Measurements from ENCODE around the gene MTA1. TPM values are rescaled to one million over a fixed set of nuclear protein-coding genes. Genes with fewer than 3 reads are reported as not detected.

MTA1 gene
- total RNA-seq, 1 donor from 2014 or later = 172 TPM

DNA sequence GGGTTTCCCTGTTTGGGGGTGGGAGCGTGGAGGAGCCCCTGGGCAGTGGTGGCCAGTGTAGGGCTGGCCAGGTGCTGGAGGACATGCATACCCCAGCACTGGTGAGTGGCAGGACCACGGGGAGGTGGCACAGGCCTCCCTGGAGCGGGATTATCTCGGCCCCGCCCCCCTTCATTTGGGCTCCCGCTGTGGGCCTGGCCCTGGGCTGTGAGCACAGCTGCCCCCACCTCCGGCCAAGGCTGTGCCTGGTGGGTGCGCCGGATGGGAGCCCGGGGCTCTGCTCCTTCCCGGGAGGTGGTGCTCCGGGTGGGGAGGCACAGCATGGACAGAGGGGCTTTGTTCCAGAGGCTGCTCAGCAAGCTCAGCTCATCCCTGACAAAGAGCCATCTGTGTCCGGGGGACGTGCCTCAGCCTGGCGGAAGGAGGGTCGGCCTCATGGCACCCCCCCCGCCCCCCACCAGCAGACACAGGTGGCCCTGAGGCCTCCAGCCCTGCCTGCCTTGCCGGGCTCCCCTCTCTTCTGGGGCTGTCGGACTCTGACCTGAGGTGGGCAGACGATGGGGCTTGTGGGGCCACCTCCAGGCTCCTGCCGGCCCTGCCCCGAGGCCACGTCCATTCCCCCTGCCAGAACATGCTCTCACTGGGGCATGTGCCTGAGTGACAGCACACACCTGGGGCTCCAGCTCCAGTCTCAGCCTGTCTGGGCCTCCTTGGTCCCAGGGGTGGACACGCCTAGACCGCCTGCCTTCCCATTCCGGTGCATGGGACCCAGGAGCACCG, 79.8 kb downstream of the MTA1 start:
- Mint-ChIP-seq H3K27me3 (ENCODE audit: low read depth) (no peaks in the 10 kb centered on the region), H3K4me3 (ENCODE audit: low read depth) (no peak overlapping the region), H3K9me3 (no peaks in the 10 kb centered on the region), H3K4me1 (ENCODE audit: low read depth) (no peaks in the 10 kb centered on the region), H3K36me3 (ENCODE audit: low read depth) (no peaks in the 10 kb centered on the region), H3K27ac (no peak overlapping the region)
- intact Hi-C loops (cut with micrococcal nuclease) = no loop called here
- no peak for DNase-seq (ENCODE audit: low spot score)

GRCh38 chr14:105500036-105500725, 80.6 kb downstream of the MTA1 start:
- Mint-ChIP-seq H3K9me3 (no peaks in the 10 kb centered on the region), H3K27me3 (ENCODE audit: low read depth) (no peaks in the 10 kb centered on the region), H3K27ac (no peak overlapping the region), H3K36me3 (ENCODE audit: low read depth) (no peaks in the 10 kb centered on the region), H3K4me3 (ENCODE audit: low read depth) (no peak overlapping the region), H3K4me1 (ENCODE audit: low read depth) (no peaks in the 10 kb centered on the region)
- intact Hi-C loops (cut with micrococcal nuclease) = no loop called here
- no peak for DNase-seq (ENCODE audit: low spot score)

DNA sequence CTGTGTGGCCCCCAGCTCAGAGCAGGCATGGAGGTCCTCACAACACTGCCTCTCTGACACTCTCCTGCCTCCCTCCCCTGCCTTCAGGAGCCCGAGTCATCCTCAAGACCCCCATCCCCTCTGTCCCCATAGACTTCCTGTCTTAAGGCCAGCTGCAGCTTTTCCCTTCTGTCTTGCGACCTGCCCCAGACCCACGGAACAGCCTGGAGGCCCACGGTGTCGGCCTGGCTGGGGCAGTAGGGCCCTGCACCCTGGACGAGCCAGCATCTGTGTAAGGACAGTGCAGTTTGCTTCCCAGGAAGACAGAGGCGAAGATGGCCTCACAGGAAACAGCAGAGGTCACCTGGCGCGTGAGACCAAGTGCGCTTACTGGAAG, 81.1 kb downstream of the MTA1 start:
- intact Hi-C loops (cut with micrococcal nuclease) = no loop called here
- no peak for DNase-seq (ENCODE audit: low spot score)
- H3K4me3 Mint-ChIP-seq (ENCODE audit: low read depth) = no peak overlapping the region
- H3K4me1 Mint-ChIP-seq (ENCODE audit: low read depth) = no peaks in the 10 kb centered on the region
- H3K27ac Mint-ChIP-seq = no peak overlapping the region
- no peaks in the 10 kb centered on the region for H3K27me3 Mint-ChIP-seq (ENCODE audit: low read depth)
- no peaks in the 10 kb centered on the region for H3K9me3 Mint-ChIP-seq
- no peaks in the 10 kb centered on the region for H3K36me3 Mint-ChIP-seq (ENCODE audit: low read depth)

- Mint-ChIP-seq H3K36me3 (ENCODE audit: low read depth) (no peaks in the 10 kb centered on the region), H3K27ac (no peak overlapping the region), H3K4me3 (ENCODE audit: low read depth) (no peak overlapping the region), H3K27me3 (ENCODE audit: low read depth) (no peaks in the 10 kb centered on the region), H3K9me3 (no peaks in the 10 kb centered on the region), H3K4me1 (ENCODE audit: low read depth) (no peaks in the 10 kb centered on the region)
- DNase-seq (ENCODE audit: low spot score) = no peak
- intact Hi-C loops (cut with micrococcal nuclease) = no loop called here
Observed at GRCh38 chr14:105501504-105502291, 82.1 kb downstream of the MTA1 start.

- intact Hi-C loops (cut with micrococcal nuclease) = no loop called here
- H3K27ac Mint-ChIP-seq = no peak overlapping the region
- H3K4me3 Mint-ChIP-seq (ENCODE audit: low read depth) = no peak overlapping the region
- H3K9me3 Mint-ChIP-seq = no peaks in the 10 kb centered on the region
- DNase-seq (ENCODE audit: low spot score) = no peak
- peaks cover 2% of the 10 kb centered on the region for H3K4me1 Mint-ChIP-seq (ENCODE audit: low read depth)
- H3K36me3 Mint-ChIP-seq (ENCODE audit: low read depth) = no peaks in the 10 kb centered on the region
- H3K27me3 Mint-ChIP-seq (ENCODE audit: low read depth) = peaks cover 2% of the 10 kb centered on the region
Observed at GRCh38 chr14:105502446-105503295, 83.0 kb downstream of the MTA1 start.

- no peak overlapping the region for H3K27ac Mint-ChIP-seq
- H3K27me3 Mint-ChIP-seq (ENCODE audit: low read depth) = peaks cover 6% of the 10 kb centered on the region
- H3K4me1 Mint-ChIP-seq (ENCODE audit: low read depth) = peaks cover 6% of the 10 kb centered on the region
- H3K4me3 Mint-ChIP-seq (ENCODE audit: low read depth) = no peak overlapping the region
- no peaks in the 10 kb centered on the region for H3K9me3 Mint-ChIP-seq
- intact Hi-C loops (cut with micrococcal nuclease) = no loop called here
- H3K36me3 Mint-ChIP-seq (ENCODE audit: low read depth) = no peaks in the 10 kb centered on the region
- DNase-seq (ENCODE audit: low spot score) = no peak
Observed at GRCh38 chr14:105503296-105503640, 83.6 kb downstream of the MTA1 start.

- Mint-ChIP-seq H3K9me3 (no peaks in the 10 kb centered on the region), H3K4me1 (ENCODE audit: low read depth) (peaks cover 6% of the 10 kb centered on the region), H3K27ac (no peak overlapping the region), H3K36me3 (ENCODE audit: low read depth) (no peaks in the 10 kb centered on the region), H3K4me3 (ENCODE audit: low read depth) (no peak overlapping the region), H3K27me3 (ENCODE audit: low read depth) (peaks cover 11% of the 10 kb centered on the region)
- intact Hi-C loops (cut with micrococcal nuclease) = no loop called here
- DNase-seq (ENCODE audit: low spot score) = no peak
Observed at GRCh38 chr14:105503935-105504692, 84.5 kb downstream of the MTA1 start.

- DNase-seq (ENCODE audit: low spot score) = no peak
- Mint-ChIP-seq H3K36me3 (ENCODE audit: low read depth) (no peaks in the 10 kb centered on the region), H3K9me3 (no peaks in the 10 kb centered on the region), H3K27me3 (ENCODE audit: low read depth) (peaks cover 11% of the 10 kb centered on the region), H3K27ac (no peak overlapping the region), H3K4me3 (ENCODE audit: low read depth) (no peak overlapping the region), H3K4me1 (ENCODE audit: low read depth) (peaks cover 6% of the 10 kb centered on the region)
- intact Hi-C loops (cut with micrococcal nuclease) = no loop called here
Observed at GRCh38 chr14:105505101-105505500, 85.5 kb downstream of the MTA1 start.

DNA sequence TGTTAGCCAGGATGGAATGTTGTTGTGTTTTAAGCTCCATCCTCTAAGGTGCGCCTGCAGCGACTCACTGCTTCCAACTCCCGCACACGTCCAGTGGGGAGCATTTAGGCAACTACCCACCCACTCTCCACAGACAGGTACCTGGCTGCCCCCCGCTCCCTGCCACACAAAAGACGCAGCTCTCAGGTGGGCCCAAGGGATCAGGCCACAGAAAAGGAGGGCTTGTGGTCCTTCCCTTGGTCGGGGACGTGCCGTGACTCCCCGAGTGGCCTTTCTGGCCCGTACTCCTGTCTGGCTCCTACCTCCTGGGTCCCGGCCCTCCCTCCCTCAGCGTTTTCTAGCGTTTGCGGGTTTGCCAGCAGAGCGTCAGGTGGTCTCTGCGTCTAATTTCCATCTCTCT, 87.6 kb downstream of the MTA1 start:
- Mint-ChIP-seq H3K36me3 (ENCODE audit: low read depth) (no peaks in the 10 kb centered on the region), H3K27ac (no peak overlapping the region), H3K27me3 (ENCODE audit: low read depth) (peaks cover 15% of the 10 kb centered on the region), H3K9me3 (no peaks in the 10 kb centered on the region), H3K4me3 (ENCODE audit: low read depth) (no peak overlapping the region), H3K4me1 (ENCODE audit: low read depth) (peaks cover 6% of the 10 kb centered on the region)
- no peak for DNase-seq (ENCODE audit: low spot score)
- intact Hi-C loops (cut with micrococcal nuclease) = no loop called here

DNA sequence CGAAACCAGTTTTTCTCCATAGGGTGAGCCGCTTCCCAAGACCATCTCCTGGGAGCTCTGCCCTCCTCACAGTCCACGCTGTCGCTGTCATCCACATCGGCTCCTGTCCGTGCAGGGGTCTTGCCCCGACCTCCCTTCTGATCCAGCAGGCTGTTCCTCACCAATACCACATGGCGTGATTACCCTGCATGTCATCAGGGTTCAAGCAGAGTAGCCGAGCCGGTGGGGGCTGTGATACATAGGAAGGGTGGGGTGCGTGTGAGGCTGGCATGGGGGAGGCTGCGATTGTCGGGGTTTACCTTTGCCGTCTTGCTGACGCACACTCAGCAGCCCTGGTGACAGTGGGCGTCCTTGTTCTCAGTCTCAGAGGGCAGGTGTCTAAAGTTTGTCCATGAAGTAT, 88.4 kb downstream of the MTA1 start:
- Mint-ChIP-seq H3K4me1 (ENCODE audit: low read depth) (peaks cover 6% of the 10 kb centered on the region), H3K9me3 (no peaks in the 10 kb centered on the region), H3K27ac (no peak overlapping the region), H3K27me3 (ENCODE audit: low read depth) (peaks cover 15% of the 10 kb centered on the region), H3K4me3 (ENCODE audit: low read depth) (no peak overlapping the region), H3K36me3 (ENCODE audit: low read depth) (no peaks in the 10 kb centered on the region)
- intact Hi-C loops (cut with micrococcal nuclease) = no loop called here
- no peak for DNase-seq (ENCODE audit: low spot score)

GRCh38 chr14:105508601-105509000, 89.0 kb downstream of the MTA1 start:
- peaks cover 15% of the 10 kb centered on the region for H3K27me3 Mint-ChIP-seq (ENCODE audit: low read depth)
- intact Hi-C loops (cut with micrococcal nuclease) = no loop called here
- H3K36me3 Mint-ChIP-seq (ENCODE audit: low read depth) = no peaks in the 10 kb centered on the region
- no peak overlapping the region for H3K4me3 Mint-ChIP-seq (ENCODE audit: low read depth)
- no peaks in the 10 kb centered on the region for H3K9me3 Mint-ChIP-seq
- DNase-seq (ENCODE audit: low spot score) = no peak
- H3K27ac Mint-ChIP-seq = no peak overlapping the region
- peaks cover 6% of the 10 kb centered on the region for H3K4me1 Mint-ChIP-seq (ENCODE audit: low read depth)

DNA sequence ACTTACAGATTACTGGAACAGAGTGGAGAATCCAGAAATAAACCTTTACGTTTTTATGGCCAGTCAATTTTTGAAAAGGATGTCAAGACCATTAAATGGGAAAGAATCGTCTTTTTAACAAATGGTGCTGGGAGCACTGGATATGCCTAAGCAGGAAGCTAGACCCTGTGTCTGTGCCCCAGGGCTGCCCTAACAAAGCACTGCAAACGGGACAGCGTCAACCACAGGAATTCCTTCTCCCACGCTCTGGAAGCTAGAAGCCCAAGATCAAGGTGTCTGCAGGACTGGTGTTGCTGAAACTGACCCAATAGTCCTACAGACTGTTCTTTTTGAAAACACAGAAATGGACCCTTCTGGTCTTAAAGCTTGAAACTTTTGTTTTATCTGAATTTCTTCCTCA, 97.5 kb downstream of the MTA1 start:
- no peak overlapping the region for H3K27ac Mint-ChIP-seq
- no peak overlapping the region for H3K4me3 Mint-ChIP-seq (ENCODE audit: low read depth)
- H3K4me1 Mint-ChIP-seq (ENCODE audit: low read depth) = no peaks in the 10 kb centered on the region
- no peaks in the 10 kb centered on the region for H3K36me3 Mint-ChIP-seq (ENCODE audit: low read depth)
- DNase-seq (ENCODE audit: low spot score) = no peak
- intact Hi-C loops (cut with micrococcal nuclease) = no loop called here
- peaks cover 25% of the 10 kb centered on the region for H3K27me3 Mint-ChIP-seq (ENCODE audit: low read depth)
- H3K9me3 Mint-ChIP-seq = peaks cover 2% of the 10 kb centered on the region
